Glutamatergic neuron (in vitro differentiated cells): ENCODE measurements around the gene GJC2. TPM values are rescaled to one million over a fixed set of nuclear protein-coding genes. Genes with fewer than 3 reads are reported as not detected.
A peak's percentile ranks its signal among the peaks of the same experiment; 100 is the strongest.

Source experiments
- DNase-seq: peaks from one replicate; pipeline ENCODE4 v3.0.0; 2022
- H3K27ac Mint-ChIP-seq: one replicate; pipeline ENCODE4 v1.8.0; 2020; ENCODE audit warnings: mild to moderate bottlenecking, mixed read lengths, inconsistent platforms; ENCODE audit not compliant: unreplicated experiment
- H3K27me3 Mint-ChIP-seq: one replicate; pipeline ENCODE4 v1.8.0; 2020; ENCODE audit warnings: mild to moderate bottlenecking, moderate library complexity, mixed read lengths, inconsistent platforms; ENCODE audit not compliant: unreplicated experiment
- H3K36me3 Mint-ChIP-seq: one replicate; pipeline ENCODE4 v1.8.0; 2020; ENCODE audit warnings: mild to moderate bottlenecking, mixed read lengths, inconsistent platforms; ENCODE audit not compliant: unreplicated experiment
- H3K4me1 Mint-ChIP-seq: one replicate; pipeline ENCODE4 v1.8.0; 2020; ENCODE audit warnings: mild to moderate bottlenecking, low read depth, mixed read lengths, inconsistent platforms; ENCODE audit not compliant: unreplicated experiment
- H3K4me3 Mint-ChIP-seq: one replicate; pipeline ENCODE4 v1.8.0; 2020; ENCODE audit warnings: mild to moderate bottlenecking, mixed read lengths, inconsistent platforms; ENCODE audit not compliant: unreplicated experiment
- H3K9me3 Mint-ChIP-seq: one replicate; pipeline ENCODE4 v1.8.0; 2020; ENCODE audit warnings: mild to moderate bottlenecking, moderate library complexity, mixed read lengths, inconsistent platforms; ENCODE audit not compliant: unreplicated experiment
- CTCF ChIP-seq: fragments of 200-600 bp; sonication (generic); IDR thresholded peaks from one replicate; pipeline ENCODE4 v1.5.0; 2021; ENCODE audit not compliant: partially characterized antibody, unreplicated experiment
- total RNA-seq: library from RNA; stranded (reverse); fragmentation: NEBNext Ultra II Directional; extraction: Animal tissue kit (Norgen Biotek cat#: 25700); gene quantifications from one replicate; pipeline ENCODE4 v1.2.1, GENCODE V29; 2021; ENCODE audit not compliant: unreplicated experiment

The GJC2 gene
- total RNA-seq, 1 donor from 2014 or later = 3.0 TPM

- no peak for DNase-seq
- Mint-ChIP-seq H3K4me1 (peaks cover 3% of the 10 kb centered on the region), H3K4me3 (no peak overlapping the region), H3K9me3 (peaks cover 12% of the 10 kb centered on the region), H3K27ac (peak overlapping the region; percentile 1), H3K27me3 (peaks cover 12% of the 10 kb centered on the region), H3K36me3 (no peaks in the 10 kb centered on the region)
- no peak for TF ChIP-seq CTCF
These were observed 43.0 kb upstream of the GJC2 start for GRCh38 chr1:228106800-228107054.

GRCh38 chr1:228107636-228108035 is 42.1 kb upstream of the GJC2 start:
- Mint-ChIP-seq H3K27me3 (peaks cover 12% of the 10 kb centered on the region), H3K9me3 (peaks cover 12% of the 10 kb centered on the region), H3K27ac (no peak overlapping the region), H3K4me3 (peak overlapping the region; percentile 92), H3K36me3 (no peaks in the 10 kb centered on the region), H3K4me1 (peaks cover 3% of the 10 kb centered on the region)
- TF ChIP-seq CTCF = no peak
- DNase-seq = no peak

GRCh38 chr1:228108055-228108690 is 41.6 kb upstream of the GJC2 start:
- Mint-ChIP-seq H3K27me3 (peaks cover 11% of the 10 kb centered on the region), H3K4me1 (peaks cover 3% of the 10 kb centered on the region), H3K9me3 (peaks cover 12% of the 10 kb centered on the region), H3K36me3 (no peaks in the 10 kb centered on the region), H3K27ac (peak overlapping the region; percentile 12), H3K4me3 (peak overlapping the region; percentile 92)
- DNase-seq = no peak
- no peak for TF ChIP-seq CTCF

GRCh38 chr1:228108742-228109072 is 41.0 kb upstream of the GJC2 start:
- Mint-ChIP-seq H3K9me3 (peaks cover 11% of the 10 kb centered on the region), H3K4me3 (peak overlapping the region; percentile 92), H3K36me3 (no peaks in the 10 kb centered on the region), H3K27me3 (peaks cover 9% of the 10 kb centered on the region), H3K4me1 (peaks cover 3% of the 10 kb centered on the region), H3K27ac (no peak overlapping the region)
- no peak for DNase-seq
- TF ChIP-seq CTCF = no peak

- no peak for TF ChIP-seq CTCF
- peaks cover 3% of the 10 kb centered on the region for H3K4me1 Mint-ChIP-seq
- H3K4me3 Mint-ChIP-seq = peak within 1 kb of the TSS; percentile 92
- peak; percentile 99 for DNase-seq
- H3K36me3 Mint-ChIP-seq = no peaks in the 10 kb centered on the region
- peaks cover 8% of the 10 kb centered on the region for H3K9me3 Mint-ChIP-seq
- H3K27ac Mint-ChIP-seq = peak within 1 kb of the TSS; percentile 75
- H3K27me3 Mint-ChIP-seq = peaks cover 7% of the 10 kb centered on the region
These were observed 40.4 kb upstream of the GJC2 start, which contains the start of gene MRPL55 for GRCh38 chr1:228109073-228109961. Gene MRPL55 (minus strand): TSS chr1:228109299. CDS start chr1:228108260, 1,039 bp downstream.
